NCI-H2081 (cell line): ENCODE measurements around the gene TBC1D14.
"Not testable (repeated sequence)": the region's sequence is repeated elsewhere in the genome, so short reads cannot be mapped to it uniquely, and the experiment has no call there.

Experiments used
- DNase-seq, 2 experiments: peaks; one replicate each; lab custom pipeline; 2025; lab: John Stamatoyannopoulos, UW

The TBC1D14 gene

DNA sequence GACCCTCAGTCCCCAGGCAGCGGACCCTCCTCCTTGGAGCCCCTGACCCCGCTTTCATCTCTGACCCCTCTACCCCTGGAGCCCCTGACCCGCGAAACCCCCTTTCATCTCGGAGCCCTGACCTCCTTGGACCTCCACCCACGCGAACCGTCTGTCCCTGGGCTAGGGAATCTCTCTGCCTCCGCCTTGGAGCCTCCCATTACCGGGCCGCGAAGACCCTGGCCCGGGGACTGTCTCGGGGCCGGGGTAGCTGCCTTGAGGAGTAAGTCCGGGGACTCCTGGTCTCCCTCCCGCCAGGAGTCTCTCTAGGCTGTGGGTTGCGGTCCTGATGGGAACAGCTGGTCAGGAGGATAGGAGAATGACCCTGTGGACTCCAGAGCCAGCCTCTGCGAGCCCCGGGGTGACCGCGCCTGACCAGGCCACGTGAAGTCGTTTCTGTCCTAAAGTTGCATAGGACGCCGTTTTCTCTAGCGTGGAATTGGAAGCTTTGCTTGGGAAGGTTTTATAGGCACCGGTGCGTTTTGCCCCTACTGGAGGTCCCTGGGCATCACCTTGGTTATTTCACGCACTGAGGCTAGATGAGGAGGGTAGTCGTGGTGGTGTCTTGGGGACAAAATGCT is 824 bp downstream of the TBC1D14 start:
- no peak for DNase-seq

DNA sequence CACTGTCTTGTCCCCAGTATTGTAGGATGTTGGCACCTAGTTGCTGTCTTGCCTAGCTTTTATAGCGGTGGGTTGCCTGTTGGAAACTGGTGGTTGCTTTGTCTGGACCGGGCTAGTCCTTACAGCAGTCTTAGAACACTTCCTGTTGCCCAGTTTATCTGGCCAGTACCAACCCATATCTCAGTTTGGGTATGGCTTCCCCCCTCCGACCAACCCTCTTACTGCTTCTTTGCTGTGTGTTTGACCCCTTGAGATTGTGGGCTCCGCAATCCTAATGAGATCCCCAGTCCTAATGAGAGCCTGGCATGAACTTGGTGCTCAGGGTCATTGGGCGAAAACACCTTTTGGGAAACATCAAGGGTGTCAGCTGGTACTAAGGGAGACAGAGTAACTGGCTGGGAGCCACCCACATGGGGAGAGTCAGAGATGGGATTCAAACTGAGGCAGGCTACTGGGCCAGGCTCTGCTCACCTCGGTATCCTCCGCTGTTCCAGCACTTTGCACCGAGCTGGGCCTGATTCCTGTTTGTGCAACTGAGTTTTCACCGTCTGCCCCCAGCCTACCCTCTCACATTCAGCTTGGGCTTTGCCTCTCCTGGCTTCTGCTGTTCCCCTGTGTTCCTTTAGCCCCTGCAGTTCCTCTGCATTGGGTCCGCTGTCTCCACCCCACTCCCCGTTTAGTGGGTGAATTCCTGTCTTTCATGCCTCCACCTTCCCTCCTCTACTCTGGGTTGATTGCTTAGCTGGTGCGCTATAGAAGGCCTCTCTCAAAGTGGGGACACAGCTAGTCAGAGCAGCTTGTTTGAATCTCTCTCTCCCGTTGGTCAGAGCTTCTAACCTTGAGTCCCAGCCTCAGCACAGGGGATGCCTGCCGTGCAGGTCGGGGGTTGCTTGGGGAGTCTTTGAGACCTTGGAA is 1.6 kb downstream of the TBC1D14 start:
- no peak for DNase-seq

DNA sequence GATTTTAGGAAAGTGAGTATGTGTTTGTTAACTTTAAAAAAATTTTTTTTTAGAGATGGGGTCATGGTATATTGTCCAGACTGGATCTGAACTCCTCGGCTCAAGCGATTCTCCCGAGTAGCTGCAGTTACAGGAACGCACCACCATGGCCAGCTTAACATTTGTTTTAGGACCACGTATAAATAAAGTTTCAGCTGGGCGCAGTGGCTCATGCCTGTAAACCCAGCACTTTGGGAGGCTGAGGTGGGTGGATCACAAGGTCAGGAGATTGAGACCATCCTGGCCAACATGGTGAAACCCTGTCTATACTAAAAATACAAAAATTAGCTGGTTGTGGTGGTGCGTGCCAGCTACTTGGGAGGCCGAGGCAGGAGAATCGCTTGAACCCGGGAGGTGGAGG is 2.3 kb downstream of the TBC1D14 start:
- DNase-seq: not testable (repeated sequence)

DNA sequence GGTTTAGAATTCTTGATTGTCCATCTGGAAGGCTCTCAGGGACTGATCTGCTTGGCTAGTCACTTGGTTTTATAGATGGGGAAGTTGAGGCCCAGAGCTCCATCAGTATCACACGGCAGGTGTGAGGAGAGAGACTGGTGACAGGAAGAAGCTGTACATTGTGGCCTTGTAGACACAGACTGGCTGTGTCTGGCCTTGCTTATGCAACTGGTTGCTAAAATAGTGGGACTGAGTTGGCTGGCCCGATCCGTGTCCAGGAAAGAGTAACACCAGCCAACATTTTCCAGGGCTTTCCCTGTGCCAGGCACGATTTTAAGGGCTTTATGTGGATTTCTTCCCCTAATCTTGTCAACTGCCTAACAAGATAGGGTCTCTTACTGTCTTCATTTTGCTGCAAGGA is 2.8 kb downstream of the TBC1D14 start:
- no peak for DNase-seq

DNA sequence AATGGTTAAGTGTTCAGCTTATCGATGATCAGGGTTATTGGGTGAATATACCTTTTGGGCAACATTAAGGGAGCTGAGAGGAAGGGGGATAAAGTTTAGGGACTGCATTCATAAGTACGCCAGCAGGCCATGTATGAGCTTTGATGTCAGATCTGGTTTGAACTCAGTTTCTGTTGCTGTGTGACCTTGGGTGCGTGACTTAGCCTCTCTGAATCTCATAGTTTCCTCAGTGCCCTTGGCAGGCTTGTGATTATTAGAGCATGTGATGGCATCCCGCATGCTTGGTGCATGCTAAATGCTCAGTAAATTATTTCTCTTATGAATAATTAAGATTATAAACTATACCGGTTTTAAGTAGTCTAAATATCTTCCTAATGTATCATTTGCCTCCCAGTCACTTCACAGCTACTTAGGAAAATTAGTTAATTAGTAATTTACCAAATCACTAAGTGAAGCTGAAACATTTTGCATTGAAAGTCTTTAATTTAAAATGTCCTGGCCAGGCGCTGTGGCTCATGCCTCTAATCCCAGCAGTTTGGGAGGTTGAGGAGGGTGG is 3.8 kb downstream of the TBC1D14 start:
- no peak for DNase-seq

DNA sequence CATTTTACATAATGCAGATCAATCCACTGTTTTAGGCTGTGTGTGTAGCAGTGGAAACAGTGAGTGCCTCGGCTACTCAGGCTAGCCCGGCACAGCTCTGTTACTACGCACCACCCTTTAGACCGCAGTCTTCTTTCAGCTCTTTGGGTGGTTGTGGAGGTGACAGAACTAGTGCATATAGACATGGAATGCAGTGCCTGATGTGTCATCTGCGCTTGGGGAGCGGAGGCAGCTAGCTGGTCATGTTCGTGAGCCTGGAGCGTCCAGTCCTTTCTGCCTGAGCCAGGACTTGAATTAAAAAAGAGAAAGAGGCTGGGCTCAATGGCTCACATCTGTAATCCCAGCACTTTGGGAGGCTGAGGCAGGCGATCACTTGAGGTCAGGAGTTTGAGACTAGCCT is 4.8 kb downstream of the TBC1D14 start:
- no peak for DNase-seq

DNA sequence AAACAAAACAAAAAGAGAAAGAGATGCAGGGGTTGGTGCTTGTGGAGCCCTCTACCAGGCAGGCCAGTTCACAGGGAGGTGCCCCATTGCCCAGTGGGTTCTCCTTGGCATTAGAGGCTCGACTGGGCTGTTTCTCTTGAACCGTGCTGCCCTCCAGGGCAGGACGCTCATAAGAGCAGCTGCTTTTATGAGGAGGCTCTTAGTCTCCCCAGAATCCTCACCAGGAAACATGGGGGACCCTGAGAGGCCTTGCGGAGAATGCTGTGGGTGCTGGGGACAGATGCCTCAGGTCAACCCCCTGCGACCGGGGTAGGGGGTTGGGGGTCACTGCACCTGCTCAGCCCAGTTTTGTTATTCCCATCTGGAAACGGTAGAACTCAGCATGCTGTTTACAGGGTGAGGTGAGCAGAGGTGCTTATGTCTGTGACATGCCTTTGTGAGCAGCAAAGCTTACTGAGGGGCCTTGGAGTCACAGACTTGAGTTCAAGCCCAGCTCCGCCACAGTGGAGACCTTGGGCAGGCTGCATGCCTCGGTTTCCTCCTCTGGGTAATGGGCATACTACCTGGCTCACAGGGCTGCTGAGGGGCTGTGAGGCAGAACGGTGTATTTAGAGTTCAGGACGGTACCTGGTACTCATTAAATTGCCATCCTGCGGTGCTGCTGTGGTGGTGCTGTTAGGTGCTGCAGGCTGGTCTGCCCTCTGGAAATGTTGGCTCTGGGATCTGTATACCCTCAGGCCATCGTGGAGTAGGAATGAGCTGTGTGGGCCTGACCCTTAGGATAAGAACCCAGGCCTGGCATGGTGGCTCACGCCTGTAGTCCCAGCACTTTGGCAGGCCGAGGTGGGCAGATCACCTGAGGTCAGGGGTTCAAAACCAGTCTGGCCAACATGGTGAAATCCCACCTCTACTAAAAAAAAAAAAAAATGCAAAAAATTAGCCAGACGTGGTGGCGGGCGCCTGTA is 5.7 kb downstream of the TBC1D14 start:
- no peak for DNase-seq

DNA sequence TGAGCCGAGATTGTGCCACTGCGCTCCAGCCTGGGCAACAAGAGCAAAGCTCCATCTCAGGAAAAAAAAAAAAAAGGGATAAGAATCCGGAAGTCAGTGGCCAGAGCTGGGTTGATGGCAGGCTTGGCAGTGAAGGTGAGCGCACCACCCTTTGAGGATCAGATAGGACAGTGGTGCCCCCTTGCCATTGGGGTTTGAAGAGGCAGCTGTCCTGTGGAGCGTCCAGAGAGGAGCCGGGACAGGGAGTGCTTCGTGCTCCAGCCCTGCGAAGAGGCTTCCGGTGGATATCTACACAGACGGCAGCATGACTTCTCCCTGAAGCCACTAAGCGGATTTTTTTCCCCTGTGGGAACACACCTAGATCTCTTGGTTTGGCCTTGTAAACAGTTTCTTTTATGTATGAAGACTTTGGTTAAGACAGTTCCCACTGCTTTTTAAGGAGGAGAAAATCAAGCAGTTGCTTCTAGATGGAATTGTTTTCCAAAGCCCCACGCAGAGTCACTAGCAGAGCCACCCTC is 6.5 kb downstream of the TBC1D14 start:
- DNase-seq: no peak

DNA sequence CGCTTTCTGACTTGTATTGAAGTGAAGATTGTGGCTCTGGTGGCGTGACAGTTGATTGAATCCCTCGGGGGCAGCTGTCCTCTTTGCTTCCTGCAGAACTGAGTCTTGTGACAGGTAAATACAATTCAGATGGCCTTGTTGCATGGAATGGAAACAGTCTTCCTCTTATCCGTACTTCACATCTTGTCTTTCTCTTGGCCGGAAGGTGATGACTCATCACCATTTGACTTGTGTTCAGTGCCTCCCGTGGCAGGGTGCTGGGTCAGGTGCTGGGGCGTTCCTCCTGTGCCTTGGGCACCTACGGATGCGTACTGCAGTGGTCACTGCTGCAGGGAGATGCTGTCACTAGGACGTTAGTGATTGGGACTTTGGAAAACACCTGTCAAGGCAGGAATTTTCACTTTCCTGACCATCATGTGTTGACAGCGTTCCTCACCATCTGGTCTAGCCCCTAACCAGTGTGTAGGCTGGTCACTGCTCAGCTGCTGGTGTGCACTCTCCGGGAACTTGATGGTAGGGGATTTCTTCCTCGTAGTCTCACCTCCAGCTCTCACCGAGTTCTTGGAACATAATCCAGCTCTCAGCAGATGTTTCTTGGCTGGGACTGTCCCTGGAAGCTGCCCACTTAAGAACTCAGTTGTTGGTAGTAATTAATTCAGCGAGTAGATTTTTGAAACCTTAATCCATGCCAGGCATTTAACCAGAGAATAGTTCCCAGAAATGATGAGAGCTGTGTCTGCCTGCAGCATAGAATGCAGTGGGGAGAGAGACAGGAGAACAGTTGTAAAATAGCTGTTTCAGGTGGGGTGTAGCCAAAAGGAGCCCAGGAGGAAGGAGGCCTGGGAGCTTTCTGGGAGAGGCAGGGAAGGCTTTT is 7.2 kb downstream of the TBC1D14 start:
- DNase-seq: no peak

DNA sequence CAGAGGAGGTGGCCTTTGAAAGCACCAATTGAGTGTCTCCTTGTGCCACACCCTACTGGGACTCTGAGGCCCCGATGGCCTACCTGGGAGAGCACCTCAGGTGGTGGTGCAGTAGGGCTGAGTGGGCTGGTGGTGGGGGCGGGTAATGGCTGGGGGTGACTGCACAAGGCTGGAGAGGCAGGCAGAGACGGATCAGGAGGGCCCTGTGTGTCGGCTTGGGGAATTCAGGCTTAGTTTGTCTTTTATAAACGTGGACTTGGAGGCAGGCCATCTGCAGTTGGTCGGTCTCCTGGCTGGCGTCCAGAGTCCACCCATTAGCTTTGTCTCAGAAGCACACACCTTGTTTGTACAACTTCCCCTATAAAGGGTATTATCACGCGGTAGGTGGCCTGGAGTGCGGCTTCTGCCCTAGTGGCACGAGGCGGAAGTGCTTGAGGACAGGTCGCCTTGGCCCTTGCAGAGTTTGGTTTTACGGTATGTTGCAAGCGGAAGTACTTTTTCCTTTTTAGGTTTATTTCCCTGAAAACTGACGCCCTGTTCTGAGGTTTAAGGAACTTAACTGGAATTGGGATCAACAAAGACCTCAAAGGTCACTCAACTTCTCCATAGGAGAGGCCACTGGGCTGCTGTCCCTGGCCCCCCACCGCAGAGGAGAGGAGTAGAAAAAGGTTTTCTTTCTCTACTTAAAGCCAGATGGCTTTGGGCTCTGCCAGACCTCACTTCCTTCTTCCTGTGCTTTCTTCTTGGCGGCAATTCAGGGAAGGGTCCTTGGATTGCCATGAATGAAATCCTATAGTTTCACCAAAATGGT is 8.0 kb downstream of the TBC1D14 start:
- DNase-seq: peak; percentile 96 to 99

DNA sequence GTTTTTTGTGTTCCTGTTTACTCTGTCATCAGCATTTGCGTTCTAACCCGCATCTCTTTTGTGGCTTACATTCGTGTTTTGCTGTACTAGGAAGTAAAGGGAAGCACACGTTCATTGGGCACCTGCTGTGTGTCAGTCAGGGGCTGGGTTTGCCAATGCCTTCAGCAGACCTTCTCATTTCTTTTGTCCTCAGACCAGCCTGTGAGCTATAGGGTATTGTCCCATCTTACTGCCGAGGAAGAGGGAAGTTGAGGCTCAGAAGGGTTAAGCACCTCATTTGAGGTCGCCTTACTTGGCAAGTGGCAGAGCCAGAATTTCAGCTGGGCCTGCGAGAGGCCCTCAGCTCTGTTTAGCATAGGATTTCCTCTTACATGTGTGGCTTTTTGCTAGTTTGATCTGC is 8.7 kb downstream of the TBC1D14 start:
- DNase-seq: peak in 1 of 2 experiments; percentile 51

DNA sequence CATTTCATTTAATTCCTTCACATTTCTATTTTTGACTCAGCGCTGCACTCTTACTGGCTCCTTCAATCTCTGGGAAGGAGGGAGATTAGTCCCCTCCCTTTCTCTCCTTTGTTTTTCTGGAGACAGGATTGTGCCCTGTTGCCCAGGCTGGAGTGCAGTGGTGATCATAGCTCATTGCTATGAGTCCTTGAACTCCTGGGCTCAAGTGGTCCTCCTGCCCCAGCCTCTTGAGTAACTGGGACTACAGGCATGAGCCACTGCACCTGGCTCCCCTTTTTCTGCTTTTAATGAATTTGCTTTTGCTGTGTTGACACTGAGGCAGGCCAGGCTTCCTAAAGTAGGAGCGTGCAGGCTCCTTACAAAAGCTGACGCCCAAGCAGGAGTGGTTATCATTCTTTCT is 10.5 kb downstream of the TBC1D14 start:
- no peak for DNase-seq

DNA sequence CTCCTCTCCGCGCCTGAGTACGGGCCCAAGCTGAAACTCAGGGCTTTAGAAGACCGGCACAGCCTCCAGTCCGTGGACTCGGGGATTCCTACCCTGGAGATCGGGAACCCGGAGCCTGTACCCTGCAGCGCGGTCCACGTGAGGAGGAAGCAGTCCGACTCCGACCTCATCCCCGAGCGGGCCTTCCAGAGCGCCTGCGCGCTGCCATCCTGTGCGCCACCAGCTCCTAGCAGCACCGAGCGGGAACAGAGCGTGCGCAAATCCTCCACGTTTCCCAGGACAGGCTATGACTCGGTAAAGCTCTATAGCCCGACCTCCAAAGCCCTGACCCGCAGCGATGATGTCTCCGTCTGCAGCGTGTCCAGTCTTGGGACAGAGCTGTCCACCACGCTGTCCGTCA is 13.9 kb downstream of the TBC1D14 start:
- no peak for DNase-seq

DNA sequence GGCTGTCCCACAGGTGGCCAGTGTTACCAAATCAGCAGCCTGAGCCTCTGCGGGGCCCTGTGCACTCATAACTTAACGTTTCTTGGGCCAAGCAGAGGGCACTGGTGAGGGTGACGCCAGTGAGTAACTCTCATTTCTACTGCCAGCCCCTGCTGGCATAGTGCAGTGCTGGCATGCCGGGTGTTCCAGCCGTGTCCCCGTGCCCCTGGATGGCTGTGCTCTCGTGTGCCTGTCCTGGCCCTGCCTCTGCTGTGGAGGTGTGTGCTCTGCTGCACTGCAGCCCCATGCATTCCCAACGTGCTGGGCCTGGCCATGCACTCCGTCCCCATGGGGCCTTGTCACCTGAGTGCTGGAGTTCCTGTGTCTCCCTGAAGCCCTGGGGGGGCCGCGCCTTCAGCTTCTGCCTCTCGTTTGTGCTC is 14.7 kb downstream of the TBC1D14 start:
- DNase-seq: no peak

DNA sequence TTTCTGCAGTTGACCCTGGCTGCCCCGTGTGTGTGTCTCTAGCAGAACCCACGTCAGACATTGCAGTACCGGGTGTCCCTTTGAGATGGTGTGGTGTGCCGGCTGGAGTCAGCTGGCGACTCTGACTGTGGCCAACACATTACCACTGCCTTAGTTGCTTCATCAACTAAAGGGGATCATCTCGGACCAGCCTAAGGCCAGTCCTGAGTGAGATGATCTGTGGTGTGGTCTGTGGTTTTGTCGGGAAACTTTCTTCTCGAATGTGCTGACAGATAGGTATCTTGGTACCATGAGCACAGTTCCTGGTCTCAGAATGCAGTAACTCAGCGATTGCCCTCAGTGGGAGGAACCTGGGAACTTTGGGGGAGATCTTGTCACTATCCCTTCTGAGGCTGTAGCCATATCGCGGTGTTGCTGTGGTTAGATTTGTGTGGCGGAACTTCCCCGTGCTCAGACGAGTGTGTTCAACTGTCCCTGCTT is 15.8 kb downstream of the TBC1D14 start:
- DNase-seq: no peak

DNA sequence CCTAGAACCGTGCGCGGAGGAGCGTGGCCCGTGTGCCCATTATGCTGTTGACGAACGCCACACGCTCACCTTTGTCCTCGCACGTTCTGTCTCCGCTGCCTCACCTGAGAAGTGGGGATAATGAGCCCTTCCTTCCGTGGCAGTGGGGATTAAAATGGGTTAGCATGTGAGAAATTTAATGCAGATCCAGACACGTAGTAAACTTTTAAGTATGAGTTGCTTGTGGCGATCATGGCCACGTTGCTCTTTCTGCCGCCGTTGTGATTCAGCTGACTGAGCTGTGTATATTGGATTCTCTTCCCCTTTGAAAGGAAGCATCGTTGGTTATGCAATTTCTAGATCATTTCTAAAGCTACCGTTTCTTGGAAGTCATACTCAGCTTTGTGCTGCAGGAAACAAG is 16.5 kb downstream of the TBC1D14 start:
- DNase-seq: no peak

DNA sequence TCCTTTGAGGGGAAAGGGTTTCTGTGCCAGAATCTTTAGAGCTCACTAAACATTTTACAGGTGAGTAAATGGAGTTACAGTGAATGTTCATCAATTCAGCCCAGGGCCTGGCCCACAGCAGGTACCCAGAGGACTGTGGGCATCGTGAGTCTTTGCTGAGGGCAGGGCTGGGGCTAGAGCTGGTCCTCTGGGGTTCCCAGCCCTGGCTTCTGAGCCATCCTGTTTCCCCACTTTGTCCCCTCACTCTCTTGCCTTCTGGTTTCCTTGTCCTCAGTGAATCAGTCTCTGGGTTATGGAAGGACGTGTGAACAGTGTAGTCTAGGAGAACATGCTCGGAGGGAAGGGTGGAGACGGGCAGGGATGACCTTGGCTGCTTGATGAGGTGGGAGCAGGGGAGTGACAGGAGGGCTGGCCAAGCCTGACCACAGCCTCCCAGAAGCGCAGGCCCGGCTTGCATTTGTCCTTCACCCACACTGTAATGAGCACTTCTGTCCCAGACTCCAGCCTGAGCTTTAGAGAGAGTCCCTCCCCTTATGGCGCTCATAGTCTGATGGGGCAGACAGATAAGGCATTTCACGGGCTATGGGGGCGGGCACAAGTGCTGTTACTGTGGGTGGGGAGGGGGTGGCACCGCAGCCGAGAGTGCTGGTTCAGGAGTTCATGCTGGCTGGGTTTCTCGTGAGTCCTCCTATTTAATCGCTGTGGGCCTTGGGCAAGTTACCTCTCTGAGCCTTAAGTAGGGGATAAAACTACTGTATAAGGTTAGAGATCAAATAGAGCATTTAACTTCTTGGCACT is 17.3 kb downstream of the TBC1D14 start:
- no peak for DNase-seq

DNA sequence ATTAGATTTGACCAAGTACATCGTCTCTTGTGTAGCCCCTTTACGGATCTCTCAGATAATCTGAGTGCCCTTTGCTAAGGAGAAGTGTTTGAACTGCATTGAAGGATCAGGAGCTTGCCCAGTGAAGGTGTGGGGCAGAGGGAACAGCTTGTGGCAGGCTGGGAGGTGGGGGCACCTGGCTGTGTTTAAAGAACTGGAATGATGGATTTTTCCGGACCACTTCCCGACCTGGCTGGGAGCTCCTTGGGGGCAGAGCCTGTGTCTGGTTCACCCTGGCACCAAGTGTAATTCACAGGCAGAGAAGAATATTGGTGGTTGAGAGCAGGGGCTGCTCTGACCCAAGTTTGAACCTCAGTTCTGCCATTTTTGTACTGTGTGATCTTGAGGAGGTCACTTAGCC is 18.5 kb downstream of the TBC1D14 start:
- DNase-seq: no peak

DNA sequence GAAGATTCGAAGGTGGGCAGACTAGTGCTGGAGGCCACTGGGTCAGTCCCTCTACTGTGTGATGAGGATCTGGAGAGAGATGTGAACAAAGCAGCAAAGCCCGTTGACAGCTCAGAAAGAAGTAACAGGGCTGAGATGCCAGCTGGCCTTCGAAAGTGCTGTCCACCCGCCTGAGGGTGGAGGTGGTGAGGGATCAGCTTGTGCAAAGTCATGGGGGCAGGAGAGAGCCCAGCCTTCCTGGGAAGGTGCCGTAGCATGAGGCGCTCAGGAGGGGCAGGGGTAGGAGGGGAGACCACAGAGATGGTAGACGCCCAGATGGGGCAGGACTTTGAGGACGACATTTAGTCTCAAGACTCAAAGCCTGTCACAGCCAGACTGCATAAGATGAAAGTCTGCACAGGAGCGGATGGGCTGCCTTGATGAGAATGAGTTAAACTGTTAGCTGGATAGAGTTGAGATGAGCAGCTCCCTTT is 19.7 kb downstream of the TBC1D14 start:
- no peak for DNase-seq
